Skeletal muscle cell (primary cell): ENCODE data around the gene HNF1B.

Source experiments
- DNase-seq: peaks from one replicate; pipeline ENCODE4 v3.0.0-alpha.2; 2010; ENCODE audit warnings: low read depth
- H3K4me3 ChIP-seq: 2 replicates; pipeline ENCODE4 v1.5.1; 2011; ENCODE audit warnings: low read depth, mild to moderate bottlenecking, control low read depth, low read length, moderate library complexity

HNF1B gene

GRCh38 chr17:37713028-37713431, 31.8 kb downstream of the HNF1B start:
- no peak for DNase-seq
- no peak overlapping the region for H3K4me3 ChIP-seq

DNA sequence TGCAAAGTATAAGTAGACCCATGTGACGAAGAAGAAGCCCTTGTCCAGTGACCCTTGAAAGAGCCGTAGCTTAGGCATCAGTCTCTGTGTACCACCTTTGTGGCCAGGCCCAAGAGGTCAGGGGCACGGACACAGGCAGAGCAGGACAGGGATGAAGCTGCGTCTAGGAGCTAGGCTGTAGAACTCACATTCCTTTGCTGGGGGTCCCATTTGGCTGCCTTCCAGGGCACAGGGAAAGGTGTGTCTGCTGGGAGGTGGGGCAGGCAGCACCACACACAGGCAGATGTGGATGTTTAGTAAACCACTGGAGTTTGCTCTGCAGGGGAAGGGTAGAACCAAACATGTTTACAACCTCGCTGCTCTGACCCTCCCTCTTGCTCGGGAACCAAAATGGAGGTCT, 33.7 kb downstream of the HNF1B start:
- H3K4me3 ChIP-seq = no peak overlapping the region
- no peak for DNase-seq

DNA sequence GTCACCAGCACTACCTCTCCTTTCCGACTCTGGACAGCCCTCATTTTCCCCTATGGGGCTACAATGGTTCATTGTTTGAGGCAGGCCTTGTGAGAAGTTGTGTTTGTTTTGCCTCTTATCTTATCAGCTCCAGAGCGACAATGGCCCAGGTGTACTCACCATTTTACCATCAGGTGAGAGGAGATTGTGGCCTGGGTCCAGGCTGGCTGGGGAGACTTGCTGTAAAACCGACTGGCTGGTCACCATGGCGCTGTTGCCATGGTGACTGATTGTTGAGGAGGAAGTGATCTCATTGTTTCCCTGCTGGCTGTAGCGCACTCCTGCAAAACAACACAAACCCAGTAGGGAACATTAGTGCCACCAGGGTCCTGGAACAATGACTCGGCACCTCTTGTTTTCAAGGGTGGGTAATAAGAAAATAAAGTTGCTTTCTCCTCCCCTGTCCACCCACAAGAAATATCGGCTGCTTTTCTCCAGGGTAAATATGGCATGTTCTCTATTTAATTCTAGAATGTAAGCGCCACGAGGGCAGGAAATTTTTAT, 34.4 kb downstream of the HNF1B start:
- H3K4me3 ChIP-seq = no peak overlapping the region
- DNase-seq = no peak

- no peak for DNase-seq
- H3K4me3 ChIP-seq = no peak overlapping the region
Observed at GRCh38 chr17:37708616-37709212, 36.1 kb downstream of the HNF1B start.

DNA sequence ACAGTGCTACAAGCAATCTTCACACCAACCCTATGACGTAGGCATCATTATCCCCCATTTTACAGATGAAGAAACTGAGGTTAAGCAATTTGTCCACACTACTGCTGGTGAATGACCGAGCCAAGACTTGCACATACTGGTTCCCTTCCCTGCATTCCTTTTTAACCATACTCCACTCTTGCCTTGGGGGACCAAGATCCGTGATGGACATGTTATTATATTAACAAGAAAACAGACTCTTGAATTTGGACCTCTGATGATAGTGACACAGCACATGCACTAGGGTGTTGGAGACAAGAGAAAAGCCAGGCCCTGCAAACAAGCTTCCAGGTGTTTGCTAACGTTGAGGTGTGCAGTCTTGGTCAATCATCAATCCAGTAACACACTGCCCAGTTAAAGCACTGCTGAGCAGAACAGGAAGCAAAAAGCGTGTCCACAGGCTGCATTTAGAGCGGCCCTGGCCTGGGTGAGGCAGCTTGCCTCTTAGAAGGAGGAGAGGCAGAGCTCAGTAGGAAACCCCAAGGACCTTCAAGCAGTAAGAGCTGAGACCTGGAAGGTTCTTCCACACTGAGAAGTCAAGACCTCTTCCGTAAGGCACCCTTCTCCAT, 36.7 kb downstream of the HNF1B start:
- no peak for DNase-seq
- H3K4me3 ChIP-seq = no peak overlapping the region

DNA sequence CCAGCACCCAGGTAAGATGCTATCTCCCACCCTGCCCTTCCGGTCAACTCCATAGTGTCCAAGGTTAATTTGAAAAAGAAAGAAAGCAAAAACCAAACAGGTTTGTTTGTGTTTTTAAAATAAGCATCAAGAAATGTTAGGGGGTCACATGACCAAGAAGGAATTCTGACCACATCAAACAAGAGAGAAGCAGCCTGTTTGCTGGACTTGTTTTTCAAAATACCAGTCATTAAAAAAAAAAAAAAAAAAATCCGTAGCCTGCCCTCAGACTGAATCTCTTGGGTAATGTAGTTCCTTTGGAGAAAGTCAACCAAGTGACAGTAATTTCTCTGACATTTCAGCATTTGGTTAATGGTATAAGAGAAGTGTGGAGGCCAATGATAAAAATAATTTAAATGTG, 38.4 kb downstream of the HNF1B start:
- no peak overlapping the region for H3K4me3 ChIP-seq
- no peak for DNase-seq

DNA sequence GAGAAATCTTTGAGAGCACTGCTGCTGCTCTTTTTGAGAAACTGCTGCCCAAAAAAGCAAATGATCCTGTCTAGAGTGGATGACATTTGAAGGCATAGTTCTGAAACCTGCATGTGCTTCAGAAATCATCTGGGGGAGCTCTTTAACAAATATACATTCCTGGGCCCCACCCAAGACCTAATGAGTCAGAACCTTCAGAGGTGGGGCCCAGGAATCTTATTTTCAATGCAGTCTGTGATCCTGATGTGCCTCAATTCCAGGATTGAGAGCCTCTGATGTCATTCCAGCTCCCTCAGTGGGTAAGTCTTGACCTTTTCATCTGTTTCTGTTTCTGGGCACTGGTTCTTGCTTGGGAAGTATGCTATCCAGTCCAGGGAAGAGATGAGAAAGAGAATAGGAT, 42.3 kb downstream of the HNF1B start:
- peak; percentile 49 for DNase-seq
- H3K4me3 ChIP-seq = no peak overlapping the region

DNA sequence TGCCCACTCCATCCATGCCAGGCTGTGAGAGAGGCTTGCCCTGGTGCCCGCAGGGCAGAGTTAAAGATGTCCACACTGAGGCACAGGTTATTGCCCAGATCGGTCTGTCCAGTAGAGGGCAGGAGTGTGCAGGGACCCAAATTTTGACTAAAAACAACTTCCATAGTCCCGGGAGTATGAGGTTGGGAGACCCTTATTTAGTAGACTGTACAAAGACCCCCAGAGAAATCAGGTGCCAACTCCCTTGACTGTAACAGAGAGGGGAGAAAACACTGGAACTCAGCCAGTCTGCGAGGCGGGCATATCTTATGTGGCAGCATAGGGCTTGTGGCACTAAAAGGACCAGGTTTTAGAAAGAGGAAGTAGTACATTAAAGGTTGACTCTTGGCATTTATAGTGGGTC, 43.4 kb downstream of the HNF1B start:
- DNase-seq = no peak
- no peak overlapping the region for H3K4me3 ChIP-seq

GRCh38 chr17:37700881-37701280, 44.0 kb downstream of the HNF1B start:
- DNase-seq = no peak
- no peak overlapping the region for H3K4me3 ChIP-seq

DNA sequence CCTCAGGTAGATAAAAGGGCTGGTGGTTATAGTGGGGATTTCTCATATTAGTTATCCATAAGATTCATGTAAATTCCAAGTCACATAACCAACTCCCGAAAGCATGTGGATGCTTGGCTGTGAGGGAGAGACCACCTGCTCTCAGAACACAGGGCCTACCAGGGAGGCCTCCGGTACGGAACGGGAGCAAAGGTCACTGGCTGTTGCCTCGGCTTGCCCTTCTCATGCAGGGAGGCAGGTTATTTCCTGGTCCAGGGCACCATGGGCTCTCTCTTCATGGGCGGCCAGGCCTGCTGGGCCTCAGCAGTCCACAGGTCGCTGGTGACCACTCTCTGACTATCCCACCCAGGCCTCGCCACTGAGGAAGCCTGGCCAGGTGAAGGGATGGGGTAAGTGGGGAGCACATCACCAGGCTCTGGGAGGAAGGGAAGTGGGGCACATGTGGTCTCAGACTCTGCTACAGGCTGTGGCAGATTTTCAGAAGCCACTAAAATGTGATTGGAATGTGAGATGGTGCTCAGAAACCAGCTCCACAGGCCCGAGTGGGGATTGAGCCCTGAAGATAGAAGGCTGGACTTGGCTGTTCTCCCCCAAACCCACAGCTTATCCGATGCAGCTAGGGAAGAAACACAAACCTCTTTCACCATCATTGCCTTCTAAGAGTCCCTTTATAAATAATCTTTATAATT, 45.4 kb downstream of the HNF1B start:
- H3K4me3 ChIP-seq = no peak overlapping the region
- DNase-seq = no peak

- DNase-seq = no peak
- H3K4me3 ChIP-seq = no peak overlapping the region
Observed at GRCh38 chr17:37698911-37699255, 46.0 kb downstream of the HNF1B start.

DNA sequence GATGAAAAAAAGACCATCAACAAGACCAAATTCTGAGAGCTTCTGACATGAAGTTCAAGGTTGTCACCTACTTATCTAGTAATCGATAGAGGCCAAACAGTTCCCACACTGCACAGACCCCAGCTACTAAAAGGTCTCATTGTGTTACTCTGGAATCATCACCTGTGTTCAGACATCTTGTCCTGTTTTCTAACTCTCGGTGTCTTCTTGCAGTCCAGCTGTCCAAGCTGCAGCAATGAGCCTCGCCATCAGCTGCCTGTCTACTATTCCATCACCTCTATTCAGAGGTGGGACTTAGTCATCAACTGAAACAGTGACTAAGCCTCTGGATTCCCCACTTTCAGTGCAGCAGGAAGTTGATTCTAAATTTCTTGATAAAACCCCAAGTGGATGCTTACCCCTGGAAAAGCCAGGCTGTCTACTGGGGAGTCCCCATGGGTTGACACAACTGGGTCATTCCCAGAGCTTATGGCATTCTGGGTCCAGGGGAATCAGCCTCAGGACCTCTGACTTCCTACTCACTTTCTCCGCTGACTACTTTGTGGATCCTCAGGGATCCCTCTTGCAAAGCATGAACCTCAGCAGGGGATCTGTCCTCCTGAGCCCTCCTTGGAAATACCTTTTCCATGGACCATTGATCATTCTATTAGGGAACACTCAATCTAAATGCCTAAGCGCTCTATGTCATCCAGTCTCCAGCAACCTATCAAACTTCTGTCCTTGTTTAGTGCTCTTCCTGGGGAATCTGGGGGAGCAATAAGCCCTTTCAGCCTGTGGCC, 46.5 kb downstream of the HNF1B start:
- DNase-seq = peak; percentile 16
- H3K4me3 ChIP-seq = no peak overlapping the region

GRCh38 chr17:37697381-37697780, 47.5 kb downstream of the HNF1B start:
- H3K4me3 ChIP-seq = no peak overlapping the region
- no peak for DNase-seq

DNA sequence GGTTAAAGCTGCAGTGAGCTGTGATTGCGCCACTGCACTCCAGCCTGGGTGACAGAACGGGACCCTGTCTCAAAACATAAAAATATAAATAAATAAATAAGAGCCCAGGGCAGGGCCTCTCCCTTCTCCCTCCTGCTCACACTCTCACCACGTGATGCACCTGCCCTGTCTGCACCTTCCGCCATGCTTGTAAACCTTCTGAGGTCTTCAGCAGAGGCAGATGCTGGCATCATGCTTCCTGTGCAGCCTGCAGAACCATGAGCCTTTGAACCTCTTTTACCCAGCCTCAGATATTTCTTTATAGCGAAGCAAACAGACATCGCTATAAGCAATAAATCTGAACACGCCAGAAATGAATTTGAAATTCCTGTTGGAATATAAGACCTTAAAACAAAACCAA, 48.5 kb downstream of the HNF1B start:
- no peak overlapping the region for H3K4me3 ChIP-seq
- DNase-seq = no peak

- no peak overlapping the region for H3K4me3 ChIP-seq
- no peak for DNase-seq
Observed at GRCh38 chr17:37695726-37696125, 49.1 kb downstream of the HNF1B start.

DNA sequence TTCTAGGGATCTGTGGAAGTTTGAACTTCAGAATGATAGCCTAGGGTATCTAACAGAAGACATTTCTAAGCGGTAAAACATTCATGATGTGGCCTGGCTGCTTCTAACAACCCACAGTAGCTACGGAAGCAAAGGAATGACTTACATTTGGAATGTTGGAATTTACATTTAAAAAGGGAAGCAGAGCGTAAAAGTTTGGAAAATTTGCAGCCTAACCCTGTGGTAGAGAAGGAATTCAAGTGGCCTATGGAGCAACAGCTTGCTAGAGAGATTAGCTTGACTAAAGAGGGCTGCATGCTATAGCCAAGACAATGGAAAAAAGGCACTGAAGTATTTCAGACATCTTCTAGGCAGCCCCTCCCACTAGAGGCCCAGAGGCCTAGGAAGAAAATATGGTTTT, 50.1 kb downstream of the HNF1B start:
- DNase-seq = no peak
- no peak overlapping the region for H3K4me3 ChIP-seq

DNA sequence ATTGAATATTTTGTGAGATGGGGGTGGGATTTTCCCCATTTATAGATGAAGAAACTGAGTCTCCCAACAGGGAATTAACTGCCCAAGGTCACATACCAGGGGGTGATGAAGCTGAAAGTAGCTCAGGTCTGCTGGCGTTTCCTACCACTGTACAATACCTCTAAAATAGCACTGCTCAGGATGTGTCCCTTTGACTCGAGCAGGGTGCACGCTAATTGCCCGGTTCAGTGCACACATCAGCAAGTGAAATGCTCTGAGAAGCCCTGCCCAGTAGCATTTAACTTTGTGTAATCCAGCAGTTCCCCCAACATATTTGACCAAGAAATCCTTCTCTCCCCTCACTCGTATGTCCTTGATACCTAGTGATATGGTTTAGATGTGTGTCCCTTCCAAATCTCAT, 51.5 kb downstream of the HNF1B start:
- DNase-seq = no peak

GRCh38 chr17:37691807-37692206, 53.1 kb downstream of the HNF1B start:
- no peak overlapping the region for H3K4me3 ChIP-seq

More for the DNA sequence above, 51.5 kb downstream of the HNF1B start:
- H3K4me3 ChIP-seq = no peak overlapping the region

GRCh38 chr17:37689317-37689716, 55.5 kb downstream of the HNF1B start:
- no peak overlapping the region for H3K4me3 ChIP-seq
- no peak for DNase-seq

More at GRCh38 chr17:37691807-37692206, 53.1 kb downstream of the HNF1B start:
- no peak for DNase-seq

GRCh38 chr17:37683454-37683984, 61.3 kb downstream of the HNF1B start:
- DNase-seq = no peak

More at GRCh38 chr17:37683454-37683984, 61.3 kb downstream of the HNF1B start:
- H3K4me3 ChIP-seq = no peak overlapping the region
